Pancreas (tissue), 10 donors: ENCODE results near the gene LEUTX. TPM values are rescaled to one million over a fixed set of nuclear protein-coding genes. Genes with fewer than 3 reads are reported as not detected.
"Not testable (repeated sequence)": the region's sequence is repeated elsewhere in the genome, so short reads cannot be mapped to it uniquely, and the experiment has no call there.

ENCODE experiments used
- ATAC-seq, 4 donors: fragments of 200-7000 bp; cut with Tn5 transposase; one replicate each; pipeline versions ENCODE4 v1.8.0 to v1.9.1; 2020; ENCODE audit warnings: mild to moderate bottlenecking in 4 of 4, moderate library complexity in 4 of 4
- DNase-seq, 6 donors: peaks; one replicate each; pipeline ENCODE4 v3.0.0-alpha.2; 2020
- FAIRE-seq: peaks from 2 replicates; lab custom pipeline; 2012; peaks lifted over from hg19 to GRCh38; lab: Jason Lieb, UNC
- H3K27ac ChIP-seq, 4 donors: fragments of 200-600 bp; sonication (generic); 1 replicate in 3 of 4; 2 replicates in 1 of 4; pipeline versions ENCODE4 v1.5.0 to v1.8.0; 2020
- H3K27me3 ChIP-seq, 4 donors: fragments of 200-600 bp; one replicate each; pipeline ENCODE4 v1.8.0; 2021
- H3K36me3 ChIP-seq, 3 donors: fragments of 200-600 bp; sonication (generic) in 1 of 3; one replicate each; pipeline versions ENCODE4 v1.5.0 to v1.8.0; 2020 to 2021
- H3K4me1 ChIP-seq, 3 donors: fragments of 200-600 bp; one replicate each; pipeline ENCODE4 v1.8.0; 2021
- H3K4me3 ChIP-seq, 4 donors: fragments of 200-600 bp; sonication (generic) in 2 of 4; one replicate each; pipeline versions ENCODE4 v1.5.0 to v1.8.0; 2020 to 2021
- H3K9me3 ChIP-seq, 4 donors: fragments of 200-600 bp; one replicate each; pipeline ENCODE4 v1.8.0; 2021
- CTCF ChIP-seq, 4 donors: fragments of 200-600 bp; sonication (generic) in 3 of 4; IDR thresholded peaks; one replicate each; pipeline versions ENCODE4 v1.5.0 to v1.8.0; 2021; ENCODE audit warnings: antibody characterized with exemption in 4 of 4
- WGBS, 2 donors: extraction: QIAGEN DNeasy Blood & Tissue Kit; methylation state at CpG; one replicate each; pipeline ENCODE4 v1.1.7; 2013; 5-methylcytosine and 5-hydroxymethylcytosine counted together
- intact Hi-C, 3 donors: fragments of 100-400 bp; cut with DNase I; formaldehyde crosslinking; loops; one replicate each; pipeline versions ENCODE4 v1.11.1 to v1.14.2; 2022
- polyA plus RNA-seq, 2 donors: library from polyadenylated mRNA; stranded (reverse); fragments of 200-250 nt; gene quantifications; one replicate each; pipeline ENCODE4 v1.2.3, GENCODE V29; 2013
- total RNA-seq, 6 donors: library from RNA; stranded (reverse); fragmentation: NEBNext Ultra II Directional in 4 of 6; extraction: Animal tissue kit (Norgen Biotek cat#: 25700) in 4 of 6; gene quantifications; one replicate each; pipeline versions ENCODE4 v1.2.1 to v1.2.4, GENCODE V29; 2021 to 2023
- donor health status: healthy with polysubstance abuse.
- donor health status: DM: no; HTN: no; CAD: no; lungs with moderate emphysema.
- donor health status: DM: no; HTN: no; CAD: no.
- donor health status: control.
- donor health status: control.
- donor health status: Bipolar disorder and iron deficiency.
- donor health status: DM: yes; HTN: yes; CAD: no.
- donor health status: DM: no; HTN: no; CAD: no.
- donor health status: DM: no; HTN: no; CAD: no.
- donor health status: DM: yes; HTN: yes; CAD: no.

The LEUTX gene
- total and polyA plus RNA-seq, 8 donors = not detected

GRCh38 chr19:39807846-39808364 lies 29.3 kb downstream of the LEUTX start:
- H3K4me1 ChIP-seq = no peaks in the 10 kb centered on the region
- DNase-seq (no peak), ATAC-seq (no peak), FAIRE-seq (no peak)
- peaks cover 0 to 5% (median 0%) of the 10 kb centered on the region in 4 donors for H3K27me3 ChIP-seq
- H3K27ac ChIP-seq = no peak overlapping the region
- H3K36me3 ChIP-seq = no peaks in the 10 kb centered on the region
- intact Hi-C loops = no loop called here
- no peak for TF ChIP-seq CTCF (IDR thresholded peaks at IDR 0.05)
- no peaks in the 10 kb centered on the region for H3K9me3 ChIP-seq
- H3K4me3 ChIP-seq = no peak overlapping the region
- WGBS, 2 donors = 65 to 76% methylated on average over 5 of the region's 5 CpGs

GRCh38 chr19:39808688-39809087 lies 30.0 kb downstream of the LEUTX start:
- intact Hi-C loops, H3K36me3 ChIP-seq, H3K27me3 ChIP-seq, H3K4me3 ChIP-seq, FAIRE-seq, H3K4me1 ChIP-seq, DNase-seq, H3K9me3 ChIP-seq, H3K27ac ChIP-seq, ATAC-seq: not testable (repeated sequence)
- WGBS, 2 donors = 89 to 91% methylated on average over 7 of the region's 7 CpGs

GRCh38 chr19:39809368-39809767 lies 30.7 kb downstream of the LEUTX start:
- no peak for TF ChIP-seq CTCF (IDR thresholded peaks at IDR 0.05)
- Histone ChIP-seq H3K9me3 (no peaks in the 10 kb centered on the region), H3K36me3 (no peaks in the 10 kb centered on the region), H3K27me3 (peaks cover 0 to 5% (median 0%) of the 10 kb centered on the region in 4 donors), H3K4me1 (no peaks in the 10 kb centered on the region), H3K4me3 (no peak overlapping the region), H3K27ac (no peak overlapping the region)
- intact Hi-C loops = no loop called here
- no peak for FAIRE-seq
- WGBS, 2 donors = 88 to 89% methylated on average over 4 of the region's 4 CpGs
- ATAC-seq = no peak
- no peak for DNase-seq

- WGBS, 2 donors = 84 to 85% methylated on average over 4 of the region's 4 CpGs
Observed at GRCh38 chr19:39810424-39810823, 31.8 kb downstream of the LEUTX start.

GRCh38 chr19:39811064-39811463 lies 32.4 kb downstream of the LEUTX start:
- FAIRE-seq = no peak
- H3K27ac ChIP-seq = no peak overlapping the region
- no peak for ATAC-seq
- intact Hi-C loops = no loop called here
- H3K4me1 ChIP-seq = no peaks in the 10 kb centered on the region
- peaks cover 0 to 5% (median 0%) of the 10 kb centered on the region in 4 donors for H3K27me3 ChIP-seq
- no peaks in the 10 kb centered on the region for H3K36me3 ChIP-seq
- no peak for DNase-seq
- WGBS, 2 donors = 86 to 88% methylated on average over 4 of the region's 4 CpGs
- no peak for TF ChIP-seq CTCF (IDR thresholded peaks at IDR 0.05)
- H3K4me3 ChIP-seq = no peak overlapping the region
- H3K9me3 ChIP-seq = no peaks in the 10 kb centered on the region

More at GRCh38 chr19:39810424-39810823, 31.8 kb downstream of the LEUTX start:
- H3K4me1 ChIP-seq = no peaks in the 10 kb centered on the region
- no peaks in the 10 kb centered on the region for H3K36me3 ChIP-seq
- FAIRE-seq (no peak), ATAC-seq (no peak), DNase-seq (no peak)
- intact Hi-C loops = no loop called here
- no peak for TF ChIP-seq CTCF (IDR thresholded peaks at IDR 0.05)
- no peak overlapping the region for H3K4me3 ChIP-seq
- H3K9me3 ChIP-seq = no peaks in the 10 kb centered on the region
- H3K27me3 ChIP-seq = peaks cover 0 to 5% (median 0%) of the 10 kb centered on the region in 4 donors
- no peak overlapping the region for H3K27ac ChIP-seq
